Tibial nerve (tissue), 4 donors: ENCODE measurements around the gene BEX2. TPM values are rescaled to one million over a fixed set of nuclear protein-coding genes. Genes with fewer than 3 reads are reported as not detected.
A peak's percentile ranks its signal among the peaks of the same experiment; 100 is the strongest.
"Not testable (repeated sequence)": the region's sequence is repeated elsewhere in the genome, so short reads cannot be mapped to it uniquely, and the experiment has no call there.

Source experiments
- DNase-seq, 2 donors: peaks; one replicate each; pipeline ENCODE4 v3.0.0-alpha.2; 2019; ENCODE audit warnings: low spot score in 2 of 2
- H3K27ac ChIP-seq, 4 donors: fragments of 200-600 bp; sonication (generic) in 3 of 4; one replicate each; pipeline ENCODE4 v1.5.1; 2017 to 2019; ENCODE audit warnings: mild to moderate bottlenecking in 1 of 4
- H3K27me3 ChIP-seq, 2 donors: fragments of 200-600 bp; sonication (generic) in 1 of 2; one replicate each; pipeline versions ENCODE4 v1.5.1 to v1.6.0; 2017 to 2019
- H3K36me3 ChIP-seq, 3 donors: fragments of 200-600 bp; sonication (generic); one replicate each; pipeline ENCODE4 v1.5.1; 2018 to 2019
- H3K4me1 ChIP-seq, 4 donors: fragments of 200-600 bp; sonication (generic) in 3 of 4; one replicate each; pipeline ENCODE4 v1.5.1; 2017 to 2019
- H3K4me3 ChIP-seq, 4 donors: fragments of 200-600 bp; sonication (generic) in 3 of 4; one replicate each; pipeline ENCODE4 v1.5.1; 2017 to 2019; ENCODE audit warnings: mild to moderate bottlenecking in 1 of 4, moderate library complexity in 1 of 4
- H3K9me3 ChIP-seq, 4 donors: fragments of 200-600 bp; sonication (generic) in 3 of 4; one replicate each; pipeline ENCODE4 v1.5.1; 2017 to 2019
- EP300 ChIP-seq, 2 donors: sonication (generic); formaldehyde crosslinking; IDR thresholded peaks; one replicate each; pipeline ENCODE4 v1.6.1; 2017; ENCODE audit warnings: antibody characterized with exemption in 2 of 2, mild to moderate bottlenecking in 1 of 2
- POLR2A ChIP-seq, 2 donors: fragments of 450-650 bp; IDR thresholded peaks; one replicate each; pipeline ENCODE4 v1.6.1; 2017; ENCODE audit warnings: antibody characterized with exemption in 2 of 2, mild to moderate bottlenecking in 2 of 2, moderate library complexity in 2 of 2
- WGBS, 2 donors: methylation state at CpG; one replicate each; pipeline ENCODE4 v1.1.5; 2018; 5-methylcytosine and 5-hydroxymethylcytosine counted together
- total RNA-seq, 4 donors: library from RNA; depleted of rRNA; stranded (reverse); fragments of >200 nt; gene quantifications; one replicate each; pipeline ENCODE4 v1.1.0, GENCODE V29; 2016
- TF ChIP-seq, protein P1 (sequence below), 5 experiments: fragments of 200-600 bp in 3 of 5; fragments of 450-650 bp in 2 of 5; sonication (generic) in 3 of 5; IDR thresholded peaks; one replicate each; pipeline ENCODE4 v1.5.1; 2016 to 2019; ENCODE audit warnings: antibody characterized with exemption in 5 of 5, mild to moderate bottlenecking in 3 of 5, moderate library complexity in 2 of 5

The BEX2 gene
- total RNA-seq, 4 donors from 2014 or later, result 0.87 to 4.8 (median 1.2) TPM; not detected in 1

GRCh38 chrX:103330681-103331288 is 20.0 kb upstream of the BEX2 start:
- 2 to 32% methylated on average over 20 to 21 of the region's 21 CpGs for WGBS, 2 donors
- Histone ChIP-seq H3K36me3 (no peaks in the 10 kb centered on the region), H3K9me3 (no peaks in the 10 kb centered on the region), H3K27me3 (peaks cover 0 to 23% of the 10 kb centered on the region in 2 donors), H3K4me1 (no peaks in the 10 kb centered on the region), H3K27ac (peak overlapping the region in 3 of 4 donors; percentile 54 to 79 (median 61)), H3K4me3 (peak overlapping the region; percentile 12 to 48 (median 24))
- no peak for DNase-seq
- no peak for TF ChIP-seq EP300 (IDR thresholded peaks at IDR 0.05)
- TF ChIP-seq POLR2A (IDR thresholded peaks at IDR 0.05), result no peak
- TF ChIP-seq, protein P1, sequence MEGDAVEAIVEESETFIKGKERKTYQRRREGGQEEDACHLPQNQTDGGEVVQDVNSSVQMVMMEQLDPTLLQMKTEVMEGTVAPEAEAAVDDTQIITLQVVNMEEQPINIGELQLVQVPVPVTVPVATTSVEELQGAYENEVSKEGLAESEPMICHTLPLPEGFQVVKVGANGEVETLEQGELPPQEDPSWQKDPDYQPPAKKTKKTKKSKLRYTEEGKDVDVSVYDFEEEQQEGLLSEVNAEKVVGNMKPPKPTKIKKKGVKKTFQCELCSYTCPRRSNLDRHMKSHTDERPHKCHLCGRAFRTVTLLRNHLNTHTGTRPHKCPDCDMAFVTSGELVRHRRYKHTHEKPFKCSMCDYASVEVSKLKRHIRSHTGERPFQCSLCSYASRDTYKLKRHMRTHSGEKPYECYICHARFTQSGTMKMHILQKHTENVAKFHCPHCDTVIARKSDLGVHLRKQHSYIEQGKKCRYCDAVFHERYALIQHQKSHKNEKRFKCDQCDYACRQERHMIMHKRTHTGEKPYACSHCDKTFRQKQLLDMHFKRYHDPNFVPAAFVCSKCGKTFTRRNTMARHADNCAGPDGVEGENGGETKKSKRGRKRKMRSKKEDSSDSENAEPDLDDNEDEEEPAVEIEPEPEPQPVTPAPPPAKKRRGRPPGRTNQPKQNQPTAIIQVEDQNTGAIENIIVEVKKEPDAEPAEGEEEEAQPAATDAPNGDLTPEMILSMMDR (IDR thresholded peaks at IDR 0.05), result no peak

GRCh38 chrX:103329991-103330390 is 19.2 kb upstream of the BEX2 start, which contains the start of gene TCEAL7:
TCEAL7 (plus strand) TSS chrX:103330239; CDS start chrX:103331404, 1,165 bp downstream.
- 1 to 41% methylated on average over 11 of the region's 11 CpGs for WGBS, 2 donors
- Histone ChIP-seq H3K9me3 (no peaks in the 10 kb centered on the region), H3K27me3 (peaks cover 0 to 23% of the 10 kb centered on the region in 2 donors), H3K36me3 (no peaks in the 10 kb centered on the region), H3K27ac (peak within 1 kb of the TSS in 3 of 4 donors; percentile 54 to 79 (median 61)), H3K4me3 (peak within 1 kb of the TSS; percentile 12 to 48 (median 24)), H3K4me1 (no peaks in the 10 kb centered on the region)
- TF ChIP-seq, protein P1 (IDR thresholded peaks at IDR 0.05), result no peak
- peak; percentile 19 to 52 for TF ChIP-seq POLR2A (IDR thresholded peaks at IDR 0.05)
- TF ChIP-seq EP300 (IDR thresholded peaks at IDR 0.05), result peak in 1 of 2 donors; percentile 82
- peak in 1 of 2 donors; percentile 20 for DNase-seq

DNA sequence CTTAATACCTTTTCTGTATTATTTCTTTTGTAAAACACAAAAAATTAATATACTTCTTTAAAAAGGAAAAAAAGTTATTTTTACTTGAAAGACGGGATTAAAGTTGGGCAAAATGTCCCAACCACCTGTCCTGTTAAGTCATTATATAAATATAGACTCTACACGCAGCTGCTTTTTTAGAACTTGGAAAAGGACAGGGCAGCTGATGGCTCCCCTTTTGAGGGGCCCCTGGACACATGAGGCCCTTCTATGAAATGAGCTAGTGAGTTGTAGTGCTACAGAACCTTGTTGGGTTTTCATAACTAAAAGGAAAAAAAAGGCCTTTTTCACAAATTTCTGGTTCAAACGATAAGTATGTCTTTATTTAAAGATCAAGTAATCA is 600 bp upstream of the BEX2 start:
- peaks cover 0 to 42% of the 10 kb centered on the region in 2 donors for H3K27me3 ChIP-seq
- no peak overlapping the region for H3K27ac ChIP-seq
- 69 to 74% methylated on average over 3 of the region's 3 CpGs for WGBS, 2 donors
- no peak for DNase-seq
- H3K4me1 ChIP-seq, result peaks cover 0 to 6% (median 0%) of the 10 kb centered on the region in 4 donors
- TF ChIP-seq, protein P1 (IDR thresholded peaks at IDR 0.05), result no peak
- TF ChIP-seq POLR2A (IDR thresholded peaks at IDR 0.05), result no peak
- TF ChIP-seq EP300 (IDR thresholded peaks at IDR 0.05), result no peak
- no peaks in the 10 kb centered on the region for H3K9me3 ChIP-seq
- no peak overlapping the region for H3K4me3 ChIP-seq
- H3K36me3 ChIP-seq, result no peaks in the 10 kb centered on the region

GRCh38 chrX:103309860-103310554 is 783 bp downstream of the BEX2 start:
- Histone ChIP-seq H3K27me3 (peaks cover 0 to 51% of the 10 kb centered on the region in 2 donors), H3K4me1 (peaks cover 0 to 6% (median 0%) of the 10 kb centered on the region in 4 donors), H3K36me3 (no peaks in the 10 kb centered on the region), H3K27ac (peak overlapping the region in 1 of 4 donors; percentile 47), H3K4me3 (peak overlapping the region; percentile 26 to 58 (median 45)), H3K9me3 (no peaks in the 10 kb centered on the region)
- DNase-seq, result no peak
- 49 to 55% methylated on average over 10 to 32 of the region's 32 CpGs for WGBS, 2 donors
- TF ChIP-seq, protein P1 (IDR thresholded peaks at IDR 0.05), result no peak
- TF ChIP-seq POLR2A (IDR thresholded peaks at IDR 0.05), result no peak
- TF ChIP-seq EP300 (IDR thresholded peaks at IDR 0.05), result no peak

DNA sequence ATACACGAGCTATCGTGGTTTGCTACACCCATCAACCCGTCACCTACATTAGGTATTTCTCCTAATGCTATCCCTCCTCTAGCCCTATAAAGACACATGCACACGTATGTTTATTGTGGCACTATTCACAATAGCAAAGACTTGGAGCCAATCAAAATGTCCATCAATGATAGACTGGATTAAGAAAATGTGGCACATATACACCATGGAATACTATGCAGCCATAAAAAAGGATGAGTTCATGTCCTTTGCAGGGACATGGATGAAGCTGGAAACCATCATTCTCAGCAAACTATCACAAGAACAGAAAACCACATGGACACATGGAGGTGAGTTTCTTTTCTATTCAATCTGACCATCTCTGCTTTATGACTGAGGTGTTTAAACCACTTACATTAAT is 5.1 kb downstream of the BEX2 start:
- not testable (repeated sequence) for H3K4me3 ChIP-seq, H3K4me1 ChIP-seq, H3K36me3 ChIP-seq, DNase-seq, H3K27ac ChIP-seq, H3K9me3 ChIP-seq
- H3K27me3 ChIP-seq, result peaks cover 0 to 42% of the 10 kb centered on the region in 2 donors
- 87 to 93% methylated on average over 4 of the region's 4 CpGs for WGBS, 2 donors
